Nephron progenitor cell (in vitro differentiated cells): ENCODE measurements around the gene CHST10.

ENCODE experiments used
- DNase-seq: peaks from one replicate; pipeline ENCODE4 v3.0.0; 2021
- H3K27ac Mint-ChIP-seq: 2 replicates; pipeline ENCODE4 v1.8.0; 2021; ENCODE audit warnings: mild to moderate bottlenecking, moderate library complexity, mixed read lengths
- H3K27me3 Mint-ChIP-seq: 2 replicates; pipeline ENCODE4 v1.8.0; 2021; ENCODE audit warnings: mild to moderate bottlenecking, low read depth, mixed read lengths; ENCODE audit not compliant: poor library complexity
- H3K36me3 Mint-ChIP-seq: 2 replicates; pipeline ENCODE4 v1.8.0; 2021; ENCODE audit warnings: low read depth, mixed read lengths
- H3K4me1 Mint-ChIP-seq: 2 replicates; pipeline ENCODE4 v1.8.0; 2021; ENCODE audit warnings: mixed read lengths
- H3K4me3 Mint-ChIP-seq: 2 replicates; pipeline ENCODE4 v1.8.0; 2021; ENCODE audit warnings: mild to moderate bottlenecking, moderate library complexity, mixed read lengths
- H3K9me3 Mint-ChIP-seq: 2 replicates; pipeline ENCODE4 v1.8.0; 2021; ENCODE audit warnings: mild to moderate bottlenecking, moderate library complexity, mixed read lengths
- CTCF ChIP-seq: fragments of 200-600 bp; sonication (generic); IDR thresholded peaks from 2 replicates; pipeline ENCODE4 v1.5.0; 2021; ENCODE audit warnings: antibody characterized with exemption

Gene CHST10

DNA sequence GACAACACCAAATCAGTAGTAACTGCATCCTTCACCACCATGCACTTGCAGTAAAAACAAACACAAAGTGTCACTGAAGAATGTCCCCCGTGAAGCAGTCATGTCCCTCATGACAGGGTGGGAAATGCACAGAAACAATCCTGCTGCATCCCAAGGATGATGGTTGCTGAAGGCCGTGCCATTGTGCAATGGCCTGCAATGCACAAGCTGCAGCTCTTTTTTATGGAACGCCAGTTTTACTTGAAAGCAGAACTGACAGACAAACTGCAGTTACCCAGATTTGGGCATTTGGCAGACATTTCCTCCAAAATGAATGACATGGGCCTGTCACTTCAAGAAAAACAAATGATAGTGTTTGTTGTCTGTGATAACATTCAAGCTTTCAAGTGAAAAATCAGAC lies 2.4 kb upstream of the CHST10 start:
- H3K36me3 Mint-ChIP-seq: no peaks in the 10 kb centered on the region
- no peak for TF ChIP-seq CTCF
- H3K27ac Mint-ChIP-seq: no peak overlapping the region
- no peaks in the 10 kb centered on the region for H3K9me3 Mint-ChIP-seq
- DNase-seq: no peak
- peaks cover 4% of the 10 kb centered on the region for H3K27me3 Mint-ChIP-seq
- H3K4me1 Mint-ChIP-seq: peaks cover 40% of the 10 kb centered on the region
- H3K4me3 Mint-ChIP-seq: no peak overlapping the region

- Mint-ChIP-seq H3K27ac (no peak overlapping the region), H3K36me3 (peaks cover 8% of the 10 kb centered on the region), H3K4me1 (peaks cover 55% of the 10 kb centered on the region), H3K27me3 (peaks cover 4% of the 10 kb centered on the region), H3K9me3 (no peaks in the 10 kb centered on the region), H3K4me3 (peak overlapping the region; percentile 89)
- TF ChIP-seq CTCF: no peak
- DNase-seq: no peak
Observed at GRCh38 chr2:100418406-100418962, 1.0 kb upstream of the CHST10 start.

DNA sequence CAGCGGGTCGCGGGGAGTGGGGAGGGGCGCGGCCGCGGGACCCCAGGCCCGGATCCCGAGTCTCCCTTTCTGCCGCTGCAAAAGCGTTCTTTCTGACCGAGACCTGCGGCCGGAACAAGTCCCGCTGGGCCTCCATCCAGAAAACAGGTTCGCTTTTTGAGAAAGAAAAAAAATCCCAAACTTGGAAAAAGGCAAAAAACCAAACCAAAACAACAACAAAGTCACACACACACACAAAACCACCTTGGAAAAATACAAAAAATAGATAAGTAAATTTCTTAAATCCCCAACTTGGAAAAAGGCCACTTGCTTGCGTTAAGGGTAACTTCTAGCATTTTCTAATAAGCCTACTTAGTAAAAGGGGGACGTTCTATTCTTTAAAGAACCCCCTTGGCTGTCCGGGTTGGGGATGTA lies 250 bp upstream of the CHST10 start:
- Mint-ChIP-seq H3K4me3 (peak overlapping the region; percentile 89), H3K36me3 (peaks cover 13% of the 10 kb centered on the region), H3K27me3 (peaks cover 4% of the 10 kb centered on the region), H3K9me3 (no peaks in the 10 kb centered on the region), H3K27ac (no peak overlapping the region), H3K4me1 (peaks cover 62% of the 10 kb centered on the region)
- TF ChIP-seq CTCF: no peak
- no peak for DNase-seq

GRCh38 chr2:100416397-100416934 lies 1.0 kb downstream of the CHST10 start:
- Mint-ChIP-seq H3K4me1 (peaks cover 72% of the 10 kb centered on the region), H3K27ac (peak overlapping the region; percentile 80)
- DNase-seq: no peak

DNA sequence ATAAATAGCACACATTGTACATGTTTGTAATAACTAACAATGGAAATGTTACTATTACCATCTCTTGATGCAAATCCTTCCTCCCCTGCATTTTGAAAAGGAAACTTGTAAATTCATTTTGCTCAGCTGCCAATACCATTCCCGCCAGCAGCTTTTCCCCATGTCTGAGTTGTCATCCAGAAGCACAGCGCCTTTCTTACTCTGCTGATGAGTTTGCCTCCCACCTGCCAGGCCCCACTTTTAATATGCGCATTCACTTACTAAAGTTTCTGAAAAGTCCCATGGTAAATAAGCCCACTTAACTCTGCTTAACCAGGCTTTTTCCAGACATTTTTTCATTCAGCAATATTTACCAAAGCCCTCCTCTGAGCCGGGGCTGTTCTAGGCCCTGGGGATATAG lies 3.9 kb downstream of the CHST10 start:
- Mint-ChIP-seq H3K9me3 (no peaks in the 10 kb centered on the region), H3K27ac (peak overlapping the region; percentile 52), H3K36me3 (peaks cover 25% of the 10 kb centered on the region), H3K27me3 (no peaks in the 10 kb centered on the region), H3K4me1 (peaks cover 64% of the 10 kb centered on the region), H3K4me3 (no peak overlapping the region)
- no peak for DNase-seq
- no peak for TF ChIP-seq CTCF

More at GRCh38 chr2:100416397-100416934, 1.0 kb downstream of the CHST10 start:
- Mint-ChIP-seq H3K27me3 (peaks cover 4% of the 10 kb centered on the region), H3K9me3 (no peaks in the 10 kb centered on the region), H3K4me3 (peak overlapping the region; percentile 98), H3K36me3 (peaks cover 20% of the 10 kb centered on the region)
- TF ChIP-seq CTCF: no peak

DNA sequence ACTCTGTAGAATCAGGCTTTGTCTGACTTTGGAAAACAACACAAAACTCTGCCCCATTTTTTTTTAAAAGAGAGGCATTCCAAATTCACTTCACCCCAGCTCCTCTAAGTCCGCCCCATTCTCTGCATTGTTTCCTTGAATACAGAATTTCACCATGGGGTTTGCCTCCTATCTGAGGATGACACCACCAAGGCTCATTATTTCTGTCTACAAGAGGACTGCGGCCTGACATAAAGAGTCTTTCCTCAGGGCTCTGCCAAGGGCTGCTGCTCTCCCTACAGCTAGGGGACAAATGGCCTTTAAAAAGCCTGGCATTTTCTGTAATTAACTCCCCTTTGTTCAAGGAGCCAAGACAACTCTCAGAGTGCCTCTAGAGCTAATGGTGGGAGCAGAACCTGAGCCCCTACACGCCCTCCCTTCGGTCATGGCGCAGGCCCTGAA lies 4.6 kb downstream of the CHST10 start:
- Mint-ChIP-seq H3K4me1 (peaks cover 65% of the 10 kb centered on the region), H3K27me3 (no peaks in the 10 kb centered on the region), H3K27ac (no peak overlapping the region), H3K4me3 (no peak overlapping the region), H3K36me3 (peaks cover 31% of the 10 kb centered on the region), H3K9me3 (no peaks in the 10 kb centered on the region)
- TF ChIP-seq CTCF: no peak
- DNase-seq: no peak
